H9 (cell line): ENCODE results near the gene LONRF3. TPM values are rescaled to one million over a fixed set of nuclear protein-coding genes. Genes with fewer than 3 reads are reported as not detected.

Source experiments
- DNase-seq: peaks from one replicate; pipeline ENCODE4 v3.0.0-alpha.2; 2017
- H2AFZ ChIP-seq: one replicate; pipeline ENCODE4 v1.6.1; 2013; ENCODE audit warnings: mild to moderate bottlenecking, low read length, control low read depth, moderate library complexity
- H2AK5ac ChIP-seq: 2 replicates; pipeline ENCODE4 v1.6.1; 2013; ENCODE audit warnings: low read length, control low read depth, mixed read lengths; ENCODE audit not compliant: insufficient read length
- H2BK120ac ChIP-seq: one replicate; pipeline ENCODE4 v1.6.1; 2013; ENCODE audit warnings: low read depth, mild to moderate bottlenecking, low read length, control low read depth, inconsistent platforms; ENCODE audit not compliant: poor library complexity, severe bottlenecking
- H2BK12ac ChIP-seq: 2 replicates; pipeline ENCODE4 v1.6.1; 2013; ENCODE audit warnings: low read length, control low read depth, mixed read lengths, low read depth; ENCODE audit not compliant: insufficient read length
- H2BK15ac ChIP-seq: 2 replicates; pipeline ENCODE4 v1.6.1; 2013; ENCODE audit warnings: low read depth, low read length, control low read depth
- H2BK20ac ChIP-seq: one replicate; pipeline ENCODE4 v1.6.1; 2013; ENCODE audit warnings: low read depth, mild to moderate bottlenecking, low read length, control low read depth, inconsistent platforms; ENCODE audit not compliant: poor library complexity, severe bottlenecking
- H2BK5ac ChIP-seq: 2 replicates; pipeline ENCODE4 v1.6.1; 2013; ENCODE audit warnings: low read length, control low read depth, mixed read lengths; ENCODE audit not compliant: insufficient read length
- H3K14ac ChIP-seq: 2 replicates; pipeline ENCODE4 v1.6.1; 2013; ENCODE audit warnings: low read length, control low read depth; ENCODE audit not compliant: insufficient read depth
- H3K18ac ChIP-seq: 2 replicates; pipeline ENCODE4 v1.6.1; 2013; ENCODE audit warnings: low read depth, mild to moderate bottlenecking, mixed read lengths, low read length, control low read depth; ENCODE audit not compliant: insufficient read length
- H3K23ac ChIP-seq: 2 replicates; pipeline ENCODE4 v1.6.1; 2013; ENCODE audit warnings: low read length, control low read depth, mixed read lengths, low read depth; ENCODE audit not compliant: insufficient read length
- H3K23me2 ChIP-seq: 2 replicates; pipeline ENCODE4 v1.6.1; 2013; ENCODE audit warnings: low read depth, mild to moderate bottlenecking, mixed read lengths, low read length, control low read depth; ENCODE audit not compliant: insufficient read length, poor library complexity, severe bottlenecking
- H3K27ac ChIP-seq: 2 replicates; pipeline ENCODE4 v1.5.1; 2013; ENCODE audit warnings: low read length, control low read depth, mixed read lengths, low read depth; ENCODE audit not compliant: insufficient read length
- H3K27me3 ChIP-seq: 2 replicates; pipeline ENCODE4 v1.6.1; 2013; ENCODE audit warnings: low read length, control low read depth, inconsistent platforms; ENCODE audit not compliant: insufficient read depth
- H3K4ac ChIP-seq: 2 replicates; pipeline ENCODE4 v1.6.1; 2013; ENCODE audit warnings: low read depth, mild to moderate bottlenecking, control low read depth, inconsistent platforms, low read length, moderate library complexity
- H3K4me1 ChIP-seq: 2 replicates; pipeline ENCODE4 v1.6.1; 2013; ENCODE audit warnings: low read length, control low read depth, inconsistent platforms; ENCODE audit not compliant: insufficient read depth
- H3K4me2 ChIP-seq: 2 replicates; pipeline ENCODE4 v1.6.1; 2013; ENCODE audit warnings: low read length, control low read depth, mixed read lengths; ENCODE audit not compliant: insufficient read length, insufficient read depth
- H3K56ac ChIP-seq: 2 replicates; pipeline ENCODE4 v1.6.1; 2013; ENCODE audit warnings: low read depth, mild to moderate bottlenecking, mixed read lengths, low read length, control low read depth; ENCODE audit not compliant: insufficient read length
- H3K79me1 ChIP-seq: 2 replicates; pipeline ENCODE4 v1.6.1; 2013; ENCODE audit warnings: low read depth, mild to moderate bottlenecking, moderate library complexity, low read length, control low read depth, inconsistent platforms; ENCODE audit not compliant: insufficient read depth, poor library complexity, severe bottlenecking
- H3K79me2 ChIP-seq: 2 replicates; pipeline ENCODE4 v1.6.1; 2013; ENCODE audit warnings: low read length, control low read depth, inconsistent platforms; ENCODE audit not compliant: insufficient read depth
- H3K9ac ChIP-seq: 2 replicates; pipeline ENCODE4 v1.6.1; 2013; ENCODE audit warnings: low read length, control low read depth, mixed read lengths; ENCODE audit not compliant: insufficient read length; ENCODE audit errors: extremely low read depth
- H3K9me3 ChIP-seq: one replicate; pipeline ENCODE4 v1.6.1; 2013; ENCODE audit warnings: low read depth, low read length, inconsistent platforms; ENCODE audit not compliant: control insufficient read depth
- H3T11ph ChIP-seq: one replicate; pipeline ENCODE4 v1.6.1; 2013; ENCODE audit warnings: mild to moderate bottlenecking, low read length, control low read depth, inconsistent platforms
- H4K20me1 ChIP-seq: one replicate; pipeline ENCODE4 v1.6.1; 2013; ENCODE audit not compliant: control insufficient read depth, insufficient read length, insufficient read depth
- H4K5ac ChIP-seq: 2 replicates; pipeline ENCODE4 v1.6.1; 2013; ENCODE audit warnings: low read depth, mild to moderate bottlenecking, mixed read lengths, low read length, control low read depth; ENCODE audit not compliant: insufficient read length
- H4K8ac ChIP-seq: replicated peaks from 2 replicates; pipeline ENCODE4 v1.6.1; 2013; ENCODE audit warnings: low read length, control low read depth, mixed read lengths, low read depth; ENCODE audit not compliant: insufficient read length
- H4K91ac ChIP-seq: 2 replicates; pipeline ENCODE4 v1.6.1; 2013; ENCODE audit warnings: low read depth, mild to moderate bottlenecking, moderate library complexity, mixed read lengths, low read length, control low read depth; ENCODE audit not compliant: insufficient read length
- H3K27ac Mint-ChIP-seq, 3 experiments: 2 replicates in 2 of 3; 3 replicates in 1 of 3; pipeline ENCODE4 v1.8.0; 2020 to 2021; ENCODE audit warnings: mixed read lengths in 3 of 3, mild to moderate bottlenecking in 1 of 3, moderate library complexity in 1 of 3
- H3K27me3 Mint-ChIP-seq: 2 replicates; pipeline ENCODE4 v1.8.0; 2021; ENCODE audit warnings: low read depth, mild to moderate bottlenecking, moderate library complexity, mixed read lengths
- H3K36me3 Mint-ChIP-seq, 3 experiments: 2 replicates in 2 of 3; 3 replicates in 1 of 3; pipeline ENCODE4 v1.8.0; 2020 to 2021; ENCODE audit warnings: low read depth in 3 of 3, mixed read lengths in 3 of 3; ENCODE audit not compliant: insufficient read depth in 1 of 3
- H3K4me1 Mint-ChIP-seq, 2 experiments: 2 replicates each; pipeline ENCODE4 v1.8.0; 2020; ENCODE audit warnings: mixed read lengths in 2 of 2
- H3K4me3 Mint-ChIP-seq, 2 experiments: 2 replicates in 1 of 2; 3 replicates in 1 of 2; pipeline ENCODE4 v1.8.0; 2020 to 2021; ENCODE audit warnings: mild to moderate bottlenecking in 2 of 2, mixed read lengths in 2 of 2, moderate library complexity in 1 of 2
- H3K9me3 Mint-ChIP-seq, 2 experiments: 2 replicates in 1 of 2; 3 replicates in 1 of 2; pipeline ENCODE4 v1.8.0; 2020; ENCODE audit warnings: mild to moderate bottlenecking in 2 of 2, mixed read lengths in 2 of 2, moderate library complexity in 1 of 2
- CTCF ChIP-seq: fragments of 200-600 bp; sonication (generic); conservative IDR thresholded peaks from 3 replicates; pipeline ENCODE4 v1.8.0; 2021; ENCODE audit warnings: antibody characterized with exemption, mild to moderate bottlenecking
- WGBS: extraction: QIAGEN DNeasy Blood & Tissue Kit; methylation state at CpG from one replicate; pipeline ENCODE4 v1.1.7; 2013; ENCODE audit warnings: missing lambda C conversion rate, low lambda C conversion rate, mixed read lengths; ENCODE audit not compliant: insufficient read length; ENCODE audit errors: extremely low coverage; 5-methylcytosine and 5-hydroxymethylcytosine counted together
- total RNA-seq: library from RNA; stranded (reverse); gene quantifications from 2 replicates; pipeline ENCODE4 v1.2.1, GENCODE V29; 2021

LONRF3 gene
- total RNA-seq, 1 experiment from 2014 or later: 0.33 TPM

GRCh38 chrX:119008110-119008744 lies 33.8 kb downstream of the LONRF3 start:
- Histone ChIP-seq H3K9ac (no peak overlapping the region), H3T11ph (no peak overlapping the region), H2BK12ac (no peak overlapping the region), H2BK15ac (no peak overlapping the region), H3K23me2 (no peaks in the 10 kb centered on the region), H3K27me3 (no peaks in the 10 kb centered on the region), H3K18ac (no peak overlapping the region), H2BK120ac (no peak overlapping the region), H4K20me1 (no peaks in the 10 kb centered on the region), H2AK5ac (no peak overlapping the region), H4K8ac (no peak overlapping the region), H3K14ac (no peak overlapping the region), H2AFZ (no peak overlapping the region), H3K79me1 (no peaks in the 10 kb centered on the region), H2BK20ac (no peak overlapping the region), H3K23ac (no peak overlapping the region), H3K9me3 (peaks cover 44% of the 10 kb centered on the region), H2BK5ac (no peak overlapping the region), H3K27ac (no peak overlapping the region), H4K5ac (no peak overlapping the region), H4K91ac (no peak overlapping the region), H3K4ac (no peak overlapping the region), H3K79me2 (no peaks in the 10 kb centered on the region), H3K4me1 (no peaks in the 10 kb centered on the region), H3K56ac (no peak overlapping the region), H3K4me2 (no peak overlapping the region)
- H3K9me3 Mint-ChIP-seq: peaks cover 58 to 64% of the 10 kb centered on the region in 2 experiments
- WGBS: no CpG with 5 or more reads among the region's 3 CpGs
- H3K4me1 Mint-ChIP-seq: no peaks in the 10 kb centered on the region; a peak in 1 of 4 replicates
- TF ChIP-seq CTCF: peak; percentile 68
- no peak overlapping the region for H3K27ac Mint-ChIP-seq
- H3K4me3 Mint-ChIP-seq: no peak overlapping the region
- H3K36me3 Mint-ChIP-seq: no peaks in the 10 kb centered on the region
- no peak for DNase-seq
- peaks cover 5% of the 10 kb centered on the region for H3K27me3 Mint-ChIP-seq
